NCI-H446 treated with DMSO at 0.1 percent for 48 hours (cell line): Measurements from ENCODE around the gene SIGMAR1.

ENCODE experiments used
- DNase-seq: peaks from one replicate; lab custom pipeline; 2025; lab: John Stamatoyannopoulos, UW

The SIGMAR1 gene

GRCh38 chr9:34630402-34631154 is 7.0 kb downstream of the SIGMAR1 start:
- DNase-seq, result no peak

GRCh38 chr9:34629491-34629808 is 8.1 kb downstream of the SIGMAR1 start:
- no peak for DNase-seq

- DNase-seq, result no peak
Measured at GRCh38 chr9:34628656-34629490, 8.7 kb downstream of the SIGMAR1 start, which contains the start of gene ARID3C. ARID3C (minus strand) TSS chr9:34629066; CDS start chr9:34628014, 1,052 bp downstream.

- DNase-seq, result no peak
Measured at GRCh38 chr9:34627716-34628655, 9.6 kb downstream of the SIGMAR1 start.

DNA sequence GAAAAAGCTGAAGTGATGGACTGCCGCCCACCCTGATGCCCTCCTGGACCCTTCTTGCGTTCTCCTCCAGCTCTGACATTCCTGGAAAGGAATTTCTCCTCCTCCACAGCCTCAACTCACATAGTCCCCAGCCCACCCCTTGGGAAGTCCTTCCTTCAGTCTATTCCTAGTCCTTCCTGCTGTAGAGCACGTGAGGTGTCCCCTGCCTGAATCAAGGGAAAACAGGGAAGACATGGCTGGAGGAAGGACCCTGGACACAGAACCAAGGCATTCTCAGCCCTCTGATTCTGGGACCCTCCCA is 12.5 kb downstream of the SIGMAR1 start:
- no peak for DNase-seq

DNA sequence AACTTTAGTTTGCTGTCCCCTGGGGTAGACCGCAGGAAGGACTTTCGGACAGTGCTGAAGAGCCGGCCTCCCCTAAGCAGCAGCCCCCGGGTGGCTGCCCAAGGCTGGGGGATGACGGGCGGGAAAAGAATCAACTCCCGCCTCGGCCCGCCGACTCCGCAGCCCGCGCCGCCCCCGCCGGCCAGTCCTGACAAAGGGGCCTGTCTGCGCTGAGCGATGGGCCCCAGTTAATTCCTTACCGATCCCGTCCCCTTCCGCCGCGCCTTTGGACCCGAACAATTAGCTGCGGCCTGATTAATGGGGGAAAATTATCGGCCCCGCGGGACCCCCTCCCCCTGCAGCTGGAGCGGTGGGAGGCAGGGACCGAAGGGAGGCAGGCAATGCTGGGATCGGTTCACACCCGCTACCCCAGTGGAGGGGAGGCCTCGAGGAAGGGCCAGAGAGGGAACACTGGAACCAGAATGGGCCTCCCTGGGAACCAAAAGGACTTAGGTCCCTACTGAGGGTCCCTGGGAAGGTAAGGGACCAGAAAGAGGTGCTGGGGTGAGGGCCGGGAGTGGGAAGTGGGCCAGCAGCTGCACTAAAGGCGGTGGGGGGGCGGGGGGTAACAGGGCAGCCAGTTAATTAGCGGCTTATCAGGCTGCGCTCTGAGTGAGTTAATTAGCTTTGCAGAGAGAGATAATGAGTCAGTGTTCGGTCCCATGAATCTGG is 13.0 kb downstream of the SIGMAR1 start:
- DNase-seq, result no peak

- no peak for DNase-seq
Measured at GRCh38 chr9:34623374-34624235, 14.0 kb downstream of the SIGMAR1 start.

DNA sequence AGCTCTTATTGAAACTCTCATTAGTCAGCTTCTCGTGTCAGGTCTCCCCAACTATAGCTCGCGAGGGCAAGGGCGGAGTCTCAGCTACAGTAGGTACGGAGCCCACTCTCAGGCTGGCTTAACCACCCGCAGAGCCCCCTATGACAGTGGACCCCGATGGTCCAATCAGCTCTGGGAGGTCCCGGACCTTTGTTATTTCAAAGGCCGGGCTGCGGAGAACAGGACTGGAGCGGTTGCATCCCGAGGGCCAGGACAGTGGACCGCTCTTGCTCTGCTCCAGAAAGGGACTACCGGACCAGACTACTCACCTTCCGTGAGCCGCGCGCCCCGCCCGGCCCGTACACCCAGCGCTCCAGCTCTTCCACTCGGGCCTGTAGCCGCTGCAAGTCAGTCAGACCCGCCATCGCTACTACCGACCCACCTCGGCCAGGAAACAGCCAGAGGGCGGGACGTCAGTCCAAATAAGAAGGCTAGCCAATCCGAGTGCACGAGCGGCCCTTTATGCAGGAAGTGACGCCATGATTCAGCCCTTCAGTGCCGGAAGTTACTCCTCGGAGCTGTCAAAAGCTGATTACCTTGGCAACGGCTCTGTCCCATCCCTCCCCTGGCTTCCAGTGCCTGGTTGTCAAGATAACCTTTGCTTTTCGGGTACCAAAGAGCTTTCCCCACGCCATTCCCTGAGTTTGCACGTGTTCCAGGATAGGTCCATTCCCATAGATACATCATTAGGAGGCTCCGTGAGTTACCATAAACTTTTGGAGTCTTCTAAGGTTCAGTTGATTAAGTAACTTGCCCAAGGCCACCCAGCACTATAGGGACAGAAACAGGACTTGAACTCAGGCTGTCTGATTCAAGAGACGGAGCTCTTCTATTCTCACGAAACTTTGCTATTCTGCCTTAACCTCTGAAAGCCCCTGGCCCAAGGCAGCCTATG is 17.3 kb downstream of the SIGMAR1 start, which contains the start of gene DCTN3:
Gene DCTN3 (minus strand): TSS at position 435 of the 934 bp plus-strand sequence. CDS start 31 bp downstream, at position 404.
- DNase-seq, result peak; percentile 92

- DNase-seq, result no peak
Measured at GRCh38 chr9:34615132-34615531, 22.5 kb downstream of the SIGMAR1 start.

DNA sequence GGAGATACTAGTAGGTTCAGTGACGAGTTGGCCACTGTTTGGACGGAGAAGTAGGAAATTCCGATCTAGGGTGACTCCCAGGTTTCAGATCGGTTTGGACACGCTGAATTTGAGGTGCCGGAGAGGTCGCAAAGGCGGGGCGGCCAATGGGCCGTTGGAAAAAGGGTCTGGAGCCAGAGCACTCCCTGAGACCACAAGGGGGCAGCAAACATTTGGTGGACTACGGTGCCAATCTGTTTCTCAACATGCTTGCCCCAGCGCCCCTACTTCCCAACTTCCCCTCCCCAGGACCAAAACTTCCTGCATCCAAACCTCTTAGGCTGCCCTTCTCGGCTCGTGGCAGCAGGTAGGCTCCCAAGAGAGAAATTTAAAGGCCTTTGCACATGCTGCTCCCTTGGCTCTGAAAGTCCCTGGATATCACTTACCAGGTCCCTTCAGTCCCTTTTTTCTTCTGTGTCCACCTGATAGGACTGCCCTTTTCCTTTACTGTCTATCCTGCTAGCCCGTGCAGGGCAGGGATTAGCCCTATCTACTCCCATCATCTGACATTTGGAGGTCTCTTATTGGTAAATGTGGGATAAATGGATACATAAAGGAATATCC is 24.7 kb downstream of the SIGMAR1 start:
- peak; percentile 56 for DNase-seq

DNA sequence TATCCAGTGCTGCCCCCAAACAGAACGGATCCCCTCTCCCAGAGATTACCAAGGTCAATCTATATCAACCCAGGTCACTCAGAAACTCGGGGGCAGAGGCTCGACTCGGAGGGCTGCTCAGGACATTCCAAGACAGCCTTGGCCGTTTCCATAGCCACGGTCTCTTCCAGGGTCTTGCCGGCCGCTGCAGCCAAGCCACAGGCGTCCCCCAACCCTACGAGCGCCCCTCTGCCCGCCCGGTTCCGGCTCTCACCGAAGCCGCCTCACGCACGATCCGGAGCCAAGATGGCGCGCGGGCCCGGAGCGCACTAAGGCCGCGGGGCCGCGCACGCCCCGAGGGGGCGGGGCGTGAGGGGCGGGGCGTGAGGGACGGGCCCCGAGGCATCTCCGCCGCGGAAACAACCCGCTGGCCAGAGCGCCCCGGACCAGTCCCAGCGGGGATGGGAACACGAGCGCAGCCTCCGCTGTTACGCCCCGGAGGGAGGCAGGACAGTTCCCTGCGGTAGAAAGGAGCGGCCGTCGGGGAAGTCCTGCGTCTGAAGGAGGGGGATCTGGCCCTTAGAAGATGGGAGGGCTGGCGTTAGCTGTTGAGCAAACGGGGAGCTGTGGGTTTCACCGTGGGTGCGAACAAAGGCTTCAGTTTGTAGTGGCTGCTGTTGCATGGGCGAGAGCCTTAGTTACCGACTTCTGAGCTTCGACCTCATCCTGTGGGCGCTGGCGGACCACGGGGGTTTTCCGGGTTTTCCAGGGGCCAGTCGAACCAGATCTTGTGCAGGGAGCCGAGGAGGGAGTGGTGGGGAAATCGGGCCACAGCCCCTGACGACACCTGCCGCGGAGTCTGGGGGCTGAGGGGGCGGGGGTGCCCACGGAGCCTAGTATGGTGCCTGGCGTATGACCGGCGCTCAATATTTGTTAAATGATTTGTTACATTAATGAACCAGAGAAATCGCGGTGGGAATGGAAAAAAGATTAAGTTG is 25.5 kb downstream of the SIGMAR1 start, which contains the start of gene RPP25L:
Gene RPP25L (minus strand): TSS at position 287 of the 977 bp plus-strand sequence. CDS start 801 bp downstream, outside the sequence.
- DNase-seq, result peak; percentile 48

GRCh38 chr9:34611251-34611810 is 26.3 kb downstream of the SIGMAR1 start:
- DNase-seq, result no peak

- no peak for DNase-seq
Measured at GRCh38 chr9:34610434-34611206, 27.0 kb downstream of the SIGMAR1 start.

- no peak for DNase-seq
Measured at GRCh38 chr9:34607331-34607730, 30.3 kb downstream of the SIGMAR1 start.

DNA sequence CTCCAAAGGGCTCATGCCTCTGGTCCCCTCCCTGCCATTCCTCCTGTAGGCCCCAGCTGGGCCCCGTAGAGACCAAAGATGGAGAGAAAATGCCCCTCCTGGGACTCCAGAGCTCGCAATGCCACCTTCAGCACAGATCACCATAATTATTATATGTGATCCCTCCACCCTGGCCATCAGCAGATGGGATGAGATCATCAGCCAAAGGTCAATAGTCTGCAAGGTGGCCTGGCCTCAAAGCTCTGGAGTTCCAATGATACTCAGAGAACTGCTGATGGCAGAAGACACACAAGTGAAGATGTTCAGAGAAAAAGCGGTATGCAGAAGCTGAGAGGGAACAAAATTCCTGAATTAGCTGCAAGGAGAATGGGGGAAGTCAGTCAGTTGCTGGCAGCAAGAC is 30.7 kb downstream of the SIGMAR1 start:
- no peak for DNase-seq

- no peak for DNase-seq
Measured at GRCh38 chr9:34606190-34606589, 31.4 kb downstream of the SIGMAR1 start.
